ENCODE data around the gene LHX4.

The LHX4 gene

DNA sequence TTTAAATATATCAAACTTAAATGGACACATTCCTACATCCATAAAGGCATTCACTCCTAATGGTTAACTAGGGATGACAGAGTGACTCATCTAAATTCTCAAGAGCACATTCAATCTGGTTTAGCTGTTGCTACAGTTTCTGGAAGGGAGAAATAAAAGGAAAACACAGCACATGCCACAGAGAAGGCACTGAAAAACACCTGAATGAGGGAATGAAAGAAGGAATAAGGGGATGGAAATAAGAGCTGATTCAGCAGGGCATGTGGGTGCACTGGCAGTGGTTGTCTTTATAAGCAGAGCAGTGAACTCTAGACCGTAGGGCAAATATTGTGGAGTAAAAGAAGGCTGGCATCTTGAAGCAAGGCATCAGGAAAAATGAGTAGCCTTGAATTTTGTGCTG lies 79.3 kb downstream of the LHX4 start:
- no peak for DNase-seq (ENCODE audit: low read depth)

DNA sequence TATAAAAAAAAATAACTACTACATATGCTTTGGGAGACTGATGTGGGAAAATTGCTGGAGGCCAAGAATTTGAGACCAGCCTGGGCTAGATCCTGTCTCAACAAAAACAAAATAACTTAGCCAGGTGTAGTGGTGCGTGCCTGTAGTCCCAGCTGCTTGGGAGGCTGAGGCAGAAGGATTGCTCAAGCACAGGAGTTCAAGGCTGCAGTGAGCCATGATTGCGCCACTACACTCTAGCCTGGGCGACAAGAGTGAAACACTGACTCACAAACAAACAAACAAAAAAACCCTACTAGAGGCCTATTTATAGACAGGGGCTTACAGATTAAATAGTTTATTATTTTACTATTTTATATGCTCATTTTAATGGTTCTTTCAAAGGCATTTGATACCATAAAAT lies 80.0 kb downstream of the LHX4 start:
- no peak for DNase-seq (ENCODE audit: low read depth)

GRCh38 chr1:180311011-180311730 lies 81.1 kb downstream of the LHX4 start:
- no peak for DNase-seq (ENCODE audit: low read depth)

DNA sequence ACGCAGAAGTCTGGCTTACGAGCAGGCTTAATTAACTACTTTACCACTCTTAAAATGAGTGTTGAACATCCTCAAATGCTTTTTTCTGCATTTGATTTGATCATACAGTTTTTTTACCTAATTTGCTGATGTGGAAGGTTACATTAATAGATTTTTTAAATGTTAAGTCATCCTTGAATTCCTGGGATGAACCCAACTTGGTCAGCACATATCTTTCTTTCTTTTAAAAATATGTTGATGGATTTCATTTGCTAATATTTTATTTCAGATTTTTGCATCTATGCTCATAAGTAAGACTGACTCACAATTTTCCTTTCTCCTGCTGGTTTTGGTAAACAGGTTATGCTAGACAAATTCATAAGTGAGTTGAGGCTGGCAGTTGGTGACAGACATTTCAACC lies 82.9 kb downstream of the LHX4 start:
- no peak for DNase-seq (ENCODE audit: low read depth)

GRCh38 chr1:180327089-180327488 lies 97.0 kb downstream of the LHX4 start:
- DNase-seq (ENCODE audit: low read depth): no peak

All from stimulated activated CD4-positive, alpha-beta T cell treated with anti-CD3 and anti-CD28 coated beads, Interleukin-2, amount 100 ng/mL, for 4 hours (primary cell).